Fibroblast of lung (primary cell): Measurements from ENCODE around the gene TP63.

Experiments used
- EZH2 ChIP-seq: IDR thresholded peaks from 2 replicates; pipeline ENCODE4 v1.5.1; 2012; ENCODE audit warnings: low read length, control low read depth, mild to moderate bottlenecking; ENCODE audit errors: missing control alignments
- TF ChIP-seq, protein P1 (sequence below), 2 donors: IDR thresholded peaks in 1 of 2; conservative IDR thresholded peaks in 1 of 2; 1 replicate in 1 of 2; 2 replicates in 1 of 2; pipeline ENCODE4 v1.5.1; 2011 to 2012; ENCODE audit warnings: low read length in 2 of 2, control low read depth in 1 of 2, inconsistent platforms in 1 of 2, low read depth in 1 of 2, mild to moderate bottlenecking in 1 of 2

GRCh38 chr3:189726277-189726676 lies 95.1 kb downstream of the TP63 start:
- TF ChIP-seq, protein P1, sequence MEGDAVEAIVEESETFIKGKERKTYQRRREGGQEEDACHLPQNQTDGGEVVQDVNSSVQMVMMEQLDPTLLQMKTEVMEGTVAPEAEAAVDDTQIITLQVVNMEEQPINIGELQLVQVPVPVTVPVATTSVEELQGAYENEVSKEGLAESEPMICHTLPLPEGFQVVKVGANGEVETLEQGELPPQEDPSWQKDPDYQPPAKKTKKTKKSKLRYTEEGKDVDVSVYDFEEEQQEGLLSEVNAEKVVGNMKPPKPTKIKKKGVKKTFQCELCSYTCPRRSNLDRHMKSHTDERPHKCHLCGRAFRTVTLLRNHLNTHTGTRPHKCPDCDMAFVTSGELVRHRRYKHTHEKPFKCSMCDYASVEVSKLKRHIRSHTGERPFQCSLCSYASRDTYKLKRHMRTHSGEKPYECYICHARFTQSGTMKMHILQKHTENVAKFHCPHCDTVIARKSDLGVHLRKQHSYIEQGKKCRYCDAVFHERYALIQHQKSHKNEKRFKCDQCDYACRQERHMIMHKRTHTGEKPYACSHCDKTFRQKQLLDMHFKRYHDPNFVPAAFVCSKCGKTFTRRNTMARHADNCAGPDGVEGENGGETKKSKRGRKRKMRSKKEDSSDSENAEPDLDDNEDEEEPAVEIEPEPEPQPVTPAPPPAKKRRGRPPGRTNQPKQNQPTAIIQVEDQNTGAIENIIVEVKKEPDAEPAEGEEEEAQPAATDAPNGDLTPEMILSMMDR (conservative IDR thresholded peaks at IDR 0.05 in 1 of 2, IDR thresholded peaks at IDR 0.05 in 1 of 2; ENCODE audit: low read depth in 1 of 2, low read length in 2 of 2) = no peak
- no peak for TF ChIP-seq EZH2
